Glutamatergic neuron (in vitro differentiated cells): ENCODE results near the gene TTN. TPM values are rescaled to one million over a fixed set of nuclear protein-coding genes. Genes with fewer than 3 reads are reported as not detected.

Experiments
- DNase-seq: peaks from one replicate; pipeline ENCODE4 v3.0.0; 2022
- H3K27ac Mint-ChIP-seq: one replicate; pipeline ENCODE4 v1.8.0; 2020; ENCODE audit warnings: mild to moderate bottlenecking, mixed read lengths, inconsistent platforms; ENCODE audit not compliant: unreplicated experiment
- H3K27me3 Mint-ChIP-seq: one replicate; pipeline ENCODE4 v1.8.0; 2020; ENCODE audit warnings: mild to moderate bottlenecking, moderate library complexity, mixed read lengths, inconsistent platforms; ENCODE audit not compliant: unreplicated experiment
- H3K36me3 Mint-ChIP-seq: one replicate; pipeline ENCODE4 v1.8.0; 2020; ENCODE audit warnings: mild to moderate bottlenecking, mixed read lengths, inconsistent platforms; ENCODE audit not compliant: unreplicated experiment
- H3K4me1 Mint-ChIP-seq: one replicate; pipeline ENCODE4 v1.8.0; 2020; ENCODE audit warnings: mild to moderate bottlenecking, low read depth, mixed read lengths, inconsistent platforms; ENCODE audit not compliant: unreplicated experiment
- H3K4me3 Mint-ChIP-seq: one replicate; pipeline ENCODE4 v1.8.0; 2020; ENCODE audit warnings: mild to moderate bottlenecking, mixed read lengths, inconsistent platforms; ENCODE audit not compliant: unreplicated experiment
- H3K9me3 Mint-ChIP-seq: one replicate; pipeline ENCODE4 v1.8.0; 2020; ENCODE audit warnings: mild to moderate bottlenecking, moderate library complexity, mixed read lengths, inconsistent platforms; ENCODE audit not compliant: unreplicated experiment
- total RNA-seq: library from RNA; stranded (reverse); fragmentation: NEBNext Ultra II Directional; extraction: Animal tissue kit (Norgen Biotek cat#: 25700); gene quantifications from one replicate; pipeline ENCODE4 v1.2.1, GENCODE V29; 2021; ENCODE audit not compliant: unreplicated experiment
- TF ChIP-seq, protein P1 (sequence below): fragments of 200-600 bp; sonication (generic); IDR thresholded peaks from one replicate; pipeline ENCODE4 v1.5.0; 2021; ENCODE audit not compliant: partially characterized antibody, unreplicated experiment

Gene TTN
- total RNA-seq, 1 donor from 2014 or later: 0.34 TPM

DNA sequence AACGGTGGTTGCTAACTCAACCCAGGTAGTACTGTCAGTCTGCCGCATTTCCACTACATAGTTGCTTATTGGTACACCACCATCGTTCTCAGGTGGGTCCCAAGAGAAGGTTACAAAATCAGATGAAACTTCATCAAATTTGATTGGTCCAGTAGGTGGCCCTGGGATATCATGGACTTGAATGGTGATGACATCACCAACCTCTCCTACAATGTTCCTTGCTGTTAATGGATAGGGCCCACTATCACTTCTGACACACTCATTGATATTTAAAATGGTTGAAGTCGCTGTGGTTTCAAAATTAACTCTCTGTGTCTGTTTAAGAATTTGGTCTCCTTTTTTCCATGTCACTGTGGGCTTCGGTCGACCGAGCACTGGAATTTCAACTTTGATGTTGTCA is 232.4 kb downstream of the TTN start:
- Mint-ChIP-seq H3K4me1 (no peaks in the 10 kb centered on the region), H3K4me3 (no peak overlapping the region), H3K36me3 (peaks cover 12% of the 10 kb centered on the region)

DNA sequence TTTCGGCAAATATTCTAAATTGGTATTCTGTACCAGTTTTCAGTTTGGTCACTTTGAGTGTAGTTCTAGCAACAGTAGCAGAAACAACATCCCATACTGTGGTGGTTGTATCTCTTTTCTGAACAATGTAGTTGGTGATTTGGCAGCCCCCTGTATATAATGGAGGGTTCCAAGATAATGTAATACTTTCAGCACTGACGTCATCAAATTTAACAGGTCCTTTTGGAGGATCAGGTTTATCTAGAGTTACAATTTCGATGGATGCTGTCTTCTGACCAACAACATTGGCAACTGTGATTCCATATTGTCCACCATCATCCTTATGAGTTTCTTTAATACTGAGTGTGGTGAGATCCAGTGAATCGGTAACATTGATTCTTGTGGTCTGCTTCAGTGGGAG is 239.0 kb downstream of the TTN start:
- H3K36me3 Mint-ChIP-seq: peaks cover 24% of the 10 kb centered on the region
- TF ChIP-seq, protein P1, sequence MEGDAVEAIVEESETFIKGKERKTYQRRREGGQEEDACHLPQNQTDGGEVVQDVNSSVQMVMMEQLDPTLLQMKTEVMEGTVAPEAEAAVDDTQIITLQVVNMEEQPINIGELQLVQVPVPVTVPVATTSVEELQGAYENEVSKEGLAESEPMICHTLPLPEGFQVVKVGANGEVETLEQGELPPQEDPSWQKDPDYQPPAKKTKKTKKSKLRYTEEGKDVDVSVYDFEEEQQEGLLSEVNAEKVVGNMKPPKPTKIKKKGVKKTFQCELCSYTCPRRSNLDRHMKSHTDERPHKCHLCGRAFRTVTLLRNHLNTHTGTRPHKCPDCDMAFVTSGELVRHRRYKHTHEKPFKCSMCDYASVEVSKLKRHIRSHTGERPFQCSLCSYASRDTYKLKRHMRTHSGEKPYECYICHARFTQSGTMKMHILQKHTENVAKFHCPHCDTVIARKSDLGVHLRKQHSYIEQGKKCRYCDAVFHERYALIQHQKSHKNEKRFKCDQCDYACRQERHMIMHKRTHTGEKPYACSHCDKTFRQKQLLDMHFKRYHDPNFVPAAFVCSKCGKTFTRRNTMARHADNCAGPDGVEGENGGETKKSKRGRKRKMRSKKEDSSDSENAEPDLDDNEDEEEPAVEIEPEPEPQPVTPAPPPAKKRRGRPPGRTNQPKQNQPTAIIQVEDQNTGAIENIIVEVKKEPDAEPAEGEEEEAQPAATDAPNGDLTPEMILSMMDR: no peak
- no peaks in the 10 kb centered on the region for H3K4me1 Mint-ChIP-seq
- H3K4me3 Mint-ChIP-seq: no peak overlapping the region
- no peaks in the 10 kb centered on the region for H3K9me3 Mint-ChIP-seq
- no peaks in the 10 kb centered on the region for H3K27me3 Mint-ChIP-seq
- H3K27ac Mint-ChIP-seq: no peak overlapping the region
- DNase-seq: no peak

More for the DNA sequence above, 232.4 kb downstream of the TTN start:
- H3K9me3 Mint-ChIP-seq: no peaks in the 10 kb centered on the region
- DNase-seq: no peak
- TF ChIP-seq, protein P1: no peak
- no peaks in the 10 kb centered on the region for H3K27me3 Mint-ChIP-seq
- H3K27ac Mint-ChIP-seq: no peak overlapping the region

DNA sequence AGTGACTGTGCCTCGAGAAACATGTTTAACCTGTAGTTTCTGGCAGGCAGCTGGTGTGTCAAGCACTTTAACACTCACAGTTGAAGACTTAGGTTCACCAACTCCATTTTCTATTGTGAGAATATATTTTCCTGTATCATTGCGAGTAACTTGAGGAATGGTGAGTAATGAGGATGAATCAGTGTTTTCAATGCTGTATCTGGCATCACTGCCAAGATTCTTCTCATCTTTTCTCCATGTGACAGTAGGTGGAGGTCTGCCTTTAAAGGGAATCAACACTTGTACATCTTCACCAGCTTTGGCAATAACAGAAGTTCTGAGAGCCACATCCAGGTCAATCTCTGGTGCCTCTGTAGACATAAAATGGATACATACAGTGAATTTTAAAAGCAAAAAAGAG is 254.2 kb downstream of the TTN start:
- no peaks in the 10 kb centered on the region for H3K4me1 Mint-ChIP-seq
- H3K27me3 Mint-ChIP-seq: no peaks in the 10 kb centered on the region
- TF ChIP-seq, protein P1: no peak
- no peak overlapping the region for H3K27ac Mint-ChIP-seq
- no peak for DNase-seq
- no peaks in the 10 kb centered on the region for H3K36me3 Mint-ChIP-seq
- no peak overlapping the region for H3K4me3 Mint-ChIP-seq
- H3K9me3 Mint-ChIP-seq: no peaks in the 10 kb centered on the region

DNA sequence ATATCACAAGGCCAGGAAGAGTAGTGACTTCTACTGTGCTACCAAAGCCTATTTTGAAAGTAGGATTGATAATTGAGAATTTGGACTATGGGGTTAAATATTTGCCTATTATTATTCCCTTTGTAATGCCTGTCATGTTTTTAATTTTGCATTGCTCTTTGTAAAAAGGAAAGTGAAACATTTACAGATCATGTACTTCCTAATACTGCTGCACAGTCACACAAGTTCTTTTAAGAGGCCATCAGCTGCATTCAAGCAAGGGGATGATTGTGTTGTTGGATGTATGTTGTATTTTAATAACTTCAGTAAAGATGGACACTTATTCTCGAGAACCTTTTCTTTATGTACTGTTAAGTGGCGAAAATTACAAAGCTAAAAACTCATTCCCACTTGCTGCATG is 256.9 kb downstream of the TTN start:
- no peak overlapping the region for H3K4me3 Mint-ChIP-seq
- H3K36me3 Mint-ChIP-seq: no peaks in the 10 kb centered on the region
- H3K4me1 Mint-ChIP-seq: no peaks in the 10 kb centered on the region
- peaks cover 1% of the 10 kb centered on the region for H3K9me3 Mint-ChIP-seq
- no peaks in the 10 kb centered on the region for H3K27me3 Mint-ChIP-seq
- TF ChIP-seq, protein P1: no peak
- H3K27ac Mint-ChIP-seq: no peak overlapping the region
- DNase-seq: no peak

DNA sequence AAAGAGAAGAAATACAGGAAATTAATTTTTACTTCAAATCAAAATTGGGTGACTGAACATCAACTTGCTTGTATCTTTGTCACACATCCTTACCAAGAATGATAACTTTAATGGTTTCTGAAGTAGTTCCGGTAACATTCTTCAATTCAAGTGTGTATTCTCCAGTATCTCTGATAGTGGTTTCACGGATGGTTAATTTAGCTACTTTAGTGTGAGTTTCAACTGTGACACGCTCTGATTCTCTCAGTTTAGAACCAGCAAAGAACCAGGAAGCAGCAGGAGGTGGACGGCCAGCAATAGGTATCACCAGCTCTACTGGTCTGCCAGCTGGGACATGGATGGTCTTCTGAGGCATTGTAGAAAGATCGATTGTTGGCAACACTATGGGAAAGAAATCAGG is 264.7 kb downstream of the TTN start:
- Mint-ChIP-seq H3K36me3 (no peaks in the 10 kb centered on the region), H3K27me3 (no peaks in the 10 kb centered on the region), H3K4me1 (no peaks in the 10 kb centered on the region), H3K9me3 (peaks cover 1% of the 10 kb centered on the region), H3K27ac (no peak overlapping the region), H3K4me3 (no peak overlapping the region)
- TF ChIP-seq, protein P1: no peak
- no peak for DNase-seq
